K562 (cell line): ENCODE measurements around the gene HEXIM1. TPM values are rescaled to one million over a fixed set of nuclear protein-coding genes. Genes with fewer than 3 reads are reported as not detected.

Experiments used
- ATAC-seq: fragments of 200-7000 bp; cut with Tn5 transposase; 3 replicates; pipeline ENCODE4 v1.9.1; 2020; ENCODE audit warnings: moderate library complexity
- BruUV-seq: library from RNA; stranded (reverse); fragments of 400-500 nt; replicated peaks from 2 replicates; lab custom pipeline; 2021; lab: Mats Ljungman, UMichigan
- CTCF ChIA-PET: fragments of 300-600 bp; formaldehyde crosslinking; extraction: SDS; loops from one replicate; lab custom pipeline; 2021; ENCODE audit warnings: low intra/inter-chr PET ratio; lab: Yijun Ruan, JAX
- POLR2A ChIA-PET: fragments of 300-600, 350-650 bp; sonication (Branson Sonifier 250); formaldehyde crosslinking; extraction: SDS; loops from one replicate; lab custom pipeline; 2021; ENCODE audit warnings: antibody characterized with exemption, inconsistent platforms; lab: Yijun Ruan, JAX
- DNase-seq, 4 experiments: peaks; one replicate each; pipeline versions ENCODE4 v3.0.0 to v3.0.0-alpha.2; 2011 to 2018; ENCODE audit warnings: low spot score in 3 of 4, mixed read lengths in 3 of 4; ENCODE audit errors: extremely low read depth in 1 of 4
- FAIRE-seq: peaks from 2 replicates; lab custom pipeline; 2011; peaks lifted over from hg19 to GRCh38; lab: Jason Lieb, UNC
- H2AFZ ChIP-seq: 2 replicates; pipeline ENCODE4 v1.6.0; 2011; ENCODE audit warnings: low read depth, low read length, control low read depth, inconsistent platforms
- H3K27ac ChIP-seq: fragments of 200-600 bp; 3 replicates; pipeline ENCODE4 v1.8.0; 2011; ENCODE audit warnings: low read depth, mild to moderate bottlenecking, control low read depth, inconsistent platforms, low read length, moderate library complexity, mixed read lengths; ENCODE audit errors: extremely low read depth
- H3K27me3 ChIP-seq, 2 experiments: fragments of 300-600 bp in 1 of 2; 2 replicates in 1 of 2; 3 replicates in 1 of 2; pipeline versions ENCODE4 v1.6.0 to v1.8.0; 2011; ENCODE audit warnings: inconsistent platforms in 2 of 2, low read length in 2 of 2, mild to moderate bottlenecking in 1 of 2, mixed read lengths in 1 of 2, moderate library complexity in 1 of 2; ENCODE audit not compliant: control insufficient read depth in 2 of 2, insufficient read depth in 2 of 2
- H3K36me3 ChIP-seq: fragments of 300-600 bp; 3 replicates; pipeline ENCODE4 v1.8.0; 2011; ENCODE audit warnings: mild to moderate bottlenecking, low read length, inconsistent platforms; ENCODE audit not compliant: control insufficient read depth, insufficient read depth
- H3K4me1 ChIP-seq, 2 experiments: fragments of 200-600 bp in 1 of 2; replicated peaks in 1 of 2; 2 replicates in 1 of 2; 3 replicates in 1 of 2; pipeline versions ENCODE4 v1.5.1 to v1.8.0; 2011; ENCODE audit warnings: inconsistent platforms in 2 of 2, low read length in 2 of 2, mild to moderate bottlenecking in 1 of 2, mixed read lengths in 1 of 2, moderate library complexity in 1 of 2; ENCODE audit not compliant: control insufficient read depth in 2 of 2, insufficient read depth in 2 of 2
- H3K4me2 ChIP-seq: 2 replicates; pipeline ENCODE4 v1.6.1; 2011; ENCODE audit warnings: low read length, control low read depth, inconsistent platforms, mixed read lengths; ENCODE audit not compliant: insufficient read depth
- H3K4me3 ChIP-seq: fragments of 200-600 bp; sonication (generic), shearing (Covaris generic); 2 replicates; pipeline ENCODE4 v1.5.1; 2016; ENCODE audit warnings: control low read depth, inconsistent platforms
- H3K79me2 ChIP-seq: fragments of 200-600 bp; 3 replicates; pipeline ENCODE4 v1.8.0; 2011; ENCODE audit warnings: low read length, inconsistent platforms; ENCODE audit not compliant: control insufficient read depth, insufficient read depth
- H3K9ac ChIP-seq, 2 experiments: 2 replicates each; pipeline versions ENCODE4 v1.6.0 to v1.6.1; 2011; ENCODE audit warnings: low read depth in 2 of 2, low read length in 2 of 2, control low read depth in 1 of 2, inconsistent platforms in 1 of 2, mild to moderate bottlenecking in 1 of 2, mixed read lengths in 1 of 2; ENCODE audit not compliant: insufficient read depth in 1 of 2
- H3K9me1 ChIP-seq: one replicate; pipeline ENCODE4 v1.6.0; 2011; ENCODE audit warnings: inconsistent platforms, mild to moderate bottlenecking, low read length, moderate library complexity; ENCODE audit not compliant: control insufficient read depth, insufficient read depth
- H3K9me3 ChIP-seq: replicated peaks from 2 replicates; pipeline ENCODE4 v1.5.1; 2011; ENCODE audit warnings: low read depth, low read length, inconsistent platforms; ENCODE audit not compliant: control insufficient read depth, insufficient read depth
- H4K20me1 ChIP-seq: replicated peaks from 2 replicates; pipeline ENCODE4 v1.6.1; 2011; ENCODE audit warnings: low read length, inconsistent platforms, mixed read lengths; ENCODE audit not compliant: control insufficient read depth, insufficient read depth
- ELF4 ChIP-seq: fragments of 450-650 bp; formaldehyde crosslinking; IDR thresholded peaks from 2 replicates; pipeline ENCODE4 v1.4.0; 2022; ENCODE audit warnings: missing genetic modification characterization
- SRSF1 ChIP-seq: fragments of 200-400 bp; formaldehyde crosslinking; IDR thresholded peaks from 2 replicates; pipeline ENCODE4 v1.6.1; 2017; ENCODE audit warnings: mild to moderate bottlenecking, low read depth, low read length, moderate library complexity
- TARDBP ChIP-seq: fragments of 450-650 bp; IDR thresholded peaks from 2 replicates; pipeline ENCODE4 v1.6.1; 2016
- TFAM ChIP-seq: fragments of 250-450 bp; sonication (Bioruptor Pico); conservative IDR thresholded peaks from 2 replicates; pipeline ENCODE4 v1.5.0; 2021; ENCODE audit warnings: mild to moderate bottlenecking, moderate library complexity
- THRA ChIP-seq: fragments of 450-650 bp; IDR thresholded peaks from 2 replicates; pipeline ENCODE4 v1.6.1; 2017; ENCODE audit warnings: mild to moderate bottlenecking, moderate library complexity
- USF2 ChIP-seq: sonication (generic); formaldehyde crosslinking; IDR thresholded peaks from 2 replicates; pipeline ENCODE4 v1.5.0; 2020; ENCODE audit warnings: missing genetic modification reagents
- ZNF212 ChIP-seq: fragments of 450-650 bp; formaldehyde crosslinking; IDR thresholded peaks from 2 replicates; pipeline ENCODE4 v1.4.0; 2020; ENCODE audit warnings: mild to moderate bottlenecking
- ZNF830 ChIP-seq: fragments of 250-450 bp; sonication (Bioruptor Pico); IDR thresholded peaks from 2 replicates; pipeline ENCODE4 v1.5.0; 2021; ENCODE audit warnings: mild to moderate bottlenecking
- WGBS: fragments of 100-300 bp; shearing (Covaris generic); methylation state at CpG from one replicate; pipeline ENCODE4 v1.1.6; 2016; ENCODE audit warnings: low coverage, mixed read lengths; ENCODE audit not compliant: insufficient coverage; ENCODE audit errors: missing lambda C conversion rate; 5-methylcytosine and 5-hydroxymethylcytosine counted together
- in situ Hi-C: fragments of 300-500 bp; cut with MboI; formaldehyde crosslinking; loops from 4 replicates; pipeline ENCODE4 v1.15.0; 2018; ENCODE audit warnings: inconsistent platforms, mixed read lengths
- intact Hi-C: fragments of 100-400 bp; cut with micrococcal nuclease; formaldehyde crosslinking; loops from 2 replicates; pipeline ENCODE4 v1.14.2; 2022
- polyA plus RNA-seq, 8 experiments: library from polyadenylated mRNA; depleted of rRNA in 4 of 8; stranded (reverse) in 5 of 8; unstranded in 3 of 8; fragments of >200 nt; fragmentation: Nextera tagmentation in 2 of 8; fragmentation: Illumina TruSeq in 1 of 8; extraction: Ambion mirVana in 2 of 8; extraction: Trizol in 1 of 8; gene quantifications; 2 replicates each; pipeline versions ENCODE4 v1.2.1 to v1.2.3, GENCODE V29; 2011 to 2014; ENCODE audit warnings: inconsistent platforms in 1 of 8, missing spikeins in 1 of 8
- total RNA-seq, 7 experiments: library from RNA; depleted of rRNA in 6 of 7; stranded (reverse); fragments of >200 nt in 6 of 7; fragmentation: Illumina TruSeq in 2 of 7; extraction: Trizol in 2 of 7; gene quantifications; 2 replicates each; pipeline versions ENCODE4 v1.2.1 to v1.2.3, GENCODE V29; 2011 to 2021; ENCODE audit warnings: low replicate concordance in 1 of 7

Gene HEXIM1
- total and polyA plus RNA-seq, 9 of the 15 experiments (the other 6 are each of a cell fraction or from before 2014, with no cell fraction given): 1.4 to 28.3 (median 9.1) TPM

GRCh38 chr17:45119964-45120363 lies 28.3 kb upstream of the HEXIM1 start:
- CTCF ChIA-PET: interaction anchor here (0.8 kb wide), 1 partner anchor 12 kb away, joined by 4 read pairs; no protein-coding TSS in a partner anchor
- intact Hi-C loops (loop anchor here (10.0 kb wide), 1 partner anchor 105 kb away; no protein-coding TSS in a partner anchor), in situ Hi-C loops (no loop called here)
- BruUV-seq: no TSS peak
- WGBS: 64% methylated on average over 7 of the region's 8 CpGs
- Histone ChIP-seq H3K9me3 (no peaks in the 10 kb centered on the region), H4K20me1 (no peaks in the 10 kb centered on the region), H3K4me2 (no peak overlapping the region), H3K36me3 (no peaks in the 10 kb centered on the region)
- FAIRE-seq (no peak), DNase-seq (no peak)
- TF ChIP-seq USF2 (CRISPR knock-in tag) (no peak), TARDBP (no peak), ZNF830 (CRISPR knock-in tag) (no peak), THRA (no peak), SRSF1 (no peak), ZNF212 (CRISPR knock-in tag) (no peak), TFAM (CRISPR knock-in tag) (no peak), ELF4 (CRISPR knock-in tag) (no peak)
- TF ChIP-seq, all 486 proteins: peak for 0
- Histone ChIP-seq H3K9ac (no peak overlapping the region), H2AFZ (no peak overlapping the region), H3K27ac (no peak overlapping the region), H3K79me2 (no peaks in the 10 kb centered on the region; the same call in 2 of the 3 replicates), H3K4me1 (peaks cover 17 to 44% of the 10 kb centered on the region in 2 experiments), H3K27me3 (no peaks in the 10 kb centered on the region), H3K9me1 (no peaks in the 10 kb centered on the region), H3K4me3 (no peak overlapping the region)
- ATAC-seq: no peak
- POLR2A ChIA-PET: interaction anchor here (0.6 to 2.4 kb wide), 2 partner anchors 29 to 307 kb away, joined by 3 to 14 read pairs; no protein-coding TSS in a partner anchor
